GM18499 (cell line): ENCODE data around the gene MPRIP.

Source experiments
- ATAC-seq: cut with Tn5 transposase; IDR thresholded peaks from one replicate; pipeline ENCODE4 v1.9.1; 2021; ENCODE audit warnings: moderate number of reproducible peaks; ENCODE audit not compliant: insufficient read depth, unreplicated experiment

The MPRIP gene

GRCh38 chr17:17048106-17048505 lies 5.8 kb downstream of the MPRIP start:
- no peak for ATAC-seq

- no peak for ATAC-seq
Measured at GRCh38 chr17:17050346-17051345, 8.4 kb downstream of the MPRIP start.

GRCh38 chr17:17051380-17051779 lies 9.1 kb downstream of the MPRIP start:
- no peak for ATAC-seq

GRCh38 chr17:17051791-17052461 lies 9.7 kb downstream of the MPRIP start:
- no peak for ATAC-seq

GRCh38 chr17:17052462-17053221 lies 10.4 kb downstream of the MPRIP start:
- no peak for ATAC-seq

- no peak for ATAC-seq
Measured at GRCh38 chr17:17053446-17054379, 11.5 kb downstream of the MPRIP start.

GRCh38 chr17:17054636-17055035 lies 12.4 kb downstream of the MPRIP start:
- no peak for ATAC-seq

- ATAC-seq, result no peak
Measured at GRCh38 chr17:17055286-17056155, 13.3 kb downstream of the MPRIP start.

- ATAC-seq, result no peak
Measured at GRCh38 chr17:17056156-17056539, 13.9 kb downstream of the MPRIP start.

- ATAC-seq, result no peak
Measured at GRCh38 chr17:17057057-17057551, 14.8 kb downstream of the MPRIP start.

GRCh38 chr17:17058304-17058703 lies 16.0 kb downstream of the MPRIP start:
- no peak for ATAC-seq

- ATAC-seq, result no peak
Measured at GRCh38 chr17:17059301-17059890, 17.1 kb downstream of the MPRIP start.

- ATAC-seq, result no peak
Measured at GRCh38 chr17:17060001-17060922, 18.0 kb downstream of the MPRIP start.

- no peak for ATAC-seq
Measured at GRCh38 chr17:17060930-17061329, 18.7 kb downstream of the MPRIP start.

GRCh38 chr17:17061516-17061915 lies 19.3 kb downstream of the MPRIP start:
- ATAC-seq, result no peak

GRCh38 chr17:17062356-17062755 lies 20.1 kb downstream of the MPRIP start:
- ATAC-seq, result no peak

GRCh38 chr17:17062866-17063265 lies 20.6 kb downstream of the MPRIP start:
- ATAC-seq, result no peak
